OCI-LY7 (cell line): Measurements from ENCODE around the gene LZTS2.

ENCODE experiments used
- CTCF ChIP-seq: fragments of 200-600 bp; sonication (generic); conservative IDR thresholded peaks from 2 replicates; pipeline ENCODE4 v1.5.1; 2014; ENCODE audit warnings: mild to moderate bottlenecking, antibody characterized with exemption, low read length, moderate library complexity, mixed read lengths
- EZH2phosphoT487 ChIP-seq: fragments of 200-600 bp; sonication (generic); IDR thresholded peaks from 2 replicates; pipeline ENCODE4 v1.6.1; 2018; ENCODE audit warnings: low read depth, borderline replicate concordance, mild to moderate bottlenecking, mixed run types, antibody characterized with exemption, low read length, moderate library complexity, mixed read lengths

- no peak for TF ChIP-seq CTCF
- TF ChIP-seq EZH2phosphoT487: no peak
These were observed 7.6 kb downstream of the LZTS2 start for GRCh38 chr10:101007099-101007711.
